ENCODE data around the gene PRKCB.

GRCh38 chr16:24138575-24138974 is 302.8 kb downstream of the PRKCB start:
- TF ChIP-seq POLR2AphosphoS5 (IDR thresholded peaks at IDR 0.05) (no peak), CTCF (IDR thresholded peaks at IDR 0.05) (no peak), EP300 (IDR thresholded peaks at IDR 0.05) (no peak)
